Colon (tissue), 2 donors: ENCODE measurements around the gene VPS4A.

Experiments used
- FAIRE-seq: peaks from 2 replicates; lab custom pipeline; 2012; peaks lifted over from hg19 to GRCh38; lab: Jason Lieb, UNC
- donor health status: control.
- donor health status: control.

The VPS4A gene

DNA sequence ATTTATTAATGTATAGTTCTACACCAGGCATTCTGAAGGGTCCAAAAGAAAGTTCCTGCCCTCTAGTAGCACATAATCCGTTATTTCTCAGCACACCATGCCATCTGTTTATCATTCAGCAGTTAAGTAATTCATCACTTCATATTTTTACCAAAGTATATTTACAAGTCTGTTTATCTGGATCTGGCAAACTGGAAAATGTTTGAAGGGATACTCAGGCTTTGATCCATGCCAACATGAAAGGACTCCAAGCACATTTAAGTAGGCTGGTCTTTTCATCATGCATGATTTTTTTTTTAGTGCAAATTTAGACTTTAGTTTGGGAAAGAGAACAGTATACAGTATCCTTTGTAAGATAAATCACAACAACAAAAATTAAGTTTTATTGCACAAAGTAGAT lies 4.1 kb upstream of the VPS4A start:
- FAIRE-seq: no peak

- no peak for FAIRE-seq
Observed at GRCh38 chr16:69307856-69308255, 3.3 kb upstream of the VPS4A start.

- no peak for FAIRE-seq
Observed at GRCh38 chr16:69309316-69309715, 1.8 kb upstream of the VPS4A start.

DNA sequence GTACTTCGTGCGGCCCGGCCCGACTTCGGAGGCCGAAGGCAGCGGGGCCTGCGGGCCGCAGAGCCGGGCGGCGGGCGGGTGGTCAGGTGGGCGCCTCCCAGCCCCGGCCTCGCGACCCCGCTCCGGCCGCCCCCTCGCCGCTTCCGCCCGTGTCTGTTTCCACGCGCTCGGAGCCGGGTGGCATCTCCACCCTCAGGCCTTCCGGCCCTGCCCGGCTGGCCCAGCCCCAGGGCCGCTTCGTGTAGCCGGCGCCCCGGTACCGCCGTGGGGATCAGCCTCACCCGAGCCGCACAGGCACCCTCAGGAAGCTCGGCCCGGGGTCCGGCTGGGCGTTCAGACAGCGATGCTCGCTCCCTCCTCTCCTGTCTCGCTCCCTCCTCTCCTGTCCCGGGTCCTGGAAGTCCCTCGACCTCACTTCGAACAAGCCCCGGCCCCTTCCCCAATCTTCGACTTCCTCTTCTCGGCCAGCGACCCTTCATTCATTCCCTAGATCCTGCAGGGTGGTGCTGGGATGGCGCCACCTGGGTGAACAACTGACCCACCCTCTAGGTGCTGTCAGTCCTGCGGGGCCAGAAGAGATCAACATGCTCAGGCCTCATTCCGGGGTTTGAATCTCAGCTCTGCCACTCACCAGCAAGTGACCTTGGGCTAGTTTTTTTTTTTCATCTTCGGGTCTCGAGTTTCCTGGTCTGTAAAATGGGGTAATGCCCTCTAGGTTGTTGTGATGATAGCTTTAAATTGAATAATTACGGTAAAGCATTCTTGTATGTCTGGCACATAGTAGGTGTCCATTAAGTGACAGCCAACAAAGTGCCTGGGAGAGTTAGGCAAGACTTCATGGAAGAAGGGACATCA lies 610 bp downstream of the VPS4A start:
- FAIRE-seq: no peak

GRCh38 chr16:69313469-69313868 lies 2.3 kb downstream of the VPS4A start:
- FAIRE-seq: no peak

GRCh38 chr16:69314534-69314933 lies 3.4 kb downstream of the VPS4A start:
- no peak for FAIRE-seq

- FAIRE-seq: no peak
Observed at GRCh38 chr16:69315486-69316311, 4.5 kb downstream of the VPS4A start.

- FAIRE-seq: no peak
Observed at GRCh38 chr16:69316595-69317034, 5.5 kb downstream of the VPS4A start.

- no peak for FAIRE-seq
Observed at GRCh38 chr16:69318177-69318910, 7.2 kb downstream of the VPS4A start.

GRCh38 chr16:69318911-69319289 lies 7.8 kb downstream of the VPS4A start:
- FAIRE-seq: no peak

- FAIRE-seq: no peak
Observed at GRCh38 chr16:69319381-69319780, 8.2 kb downstream of the VPS4A start.

DNA sequence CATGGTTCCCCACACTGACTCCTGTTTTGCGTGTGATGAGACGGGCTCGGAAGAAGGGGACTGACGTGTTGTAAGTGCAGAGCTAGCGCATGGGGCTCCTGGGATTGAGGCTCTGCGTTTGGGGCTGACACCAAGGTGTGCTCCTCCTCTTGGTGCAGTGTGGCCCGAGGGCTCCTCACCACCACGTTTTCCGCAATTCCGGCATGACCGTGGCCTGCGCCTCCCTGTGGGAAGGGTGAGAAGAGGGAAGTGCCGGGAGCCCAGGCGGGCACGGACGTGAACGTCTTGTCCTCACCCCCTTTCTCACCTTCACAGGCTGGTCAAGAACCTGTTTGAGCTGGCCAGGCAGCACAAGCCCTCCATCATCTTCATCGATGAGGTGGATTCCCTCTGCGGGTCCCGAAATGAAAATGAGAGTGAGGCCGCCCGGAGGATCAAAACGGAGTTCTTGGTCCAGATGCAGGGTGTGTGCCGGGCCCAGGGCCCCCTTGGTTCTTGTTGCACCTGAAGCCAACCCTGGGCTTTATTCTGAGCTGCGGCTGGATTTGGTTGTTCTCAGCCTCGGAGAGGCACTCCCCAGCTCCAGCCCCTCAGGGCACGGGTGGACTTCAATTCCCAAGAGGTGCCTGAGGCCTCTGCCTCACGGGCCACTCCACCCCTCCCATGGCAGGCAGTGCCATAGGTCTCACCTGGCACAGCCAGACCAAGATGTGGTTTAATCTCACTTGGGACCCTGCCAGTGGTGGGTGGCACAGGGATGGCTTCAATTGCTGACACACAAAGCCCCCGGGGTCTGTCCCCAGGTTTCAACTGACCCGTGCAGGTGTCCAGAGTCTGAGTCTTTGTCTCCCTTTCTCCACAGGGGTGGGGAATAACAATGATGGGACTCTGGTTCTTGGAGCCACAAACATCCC lies 8.9 kb downstream of the VPS4A start:
- no peak for FAIRE-seq

DNA sequence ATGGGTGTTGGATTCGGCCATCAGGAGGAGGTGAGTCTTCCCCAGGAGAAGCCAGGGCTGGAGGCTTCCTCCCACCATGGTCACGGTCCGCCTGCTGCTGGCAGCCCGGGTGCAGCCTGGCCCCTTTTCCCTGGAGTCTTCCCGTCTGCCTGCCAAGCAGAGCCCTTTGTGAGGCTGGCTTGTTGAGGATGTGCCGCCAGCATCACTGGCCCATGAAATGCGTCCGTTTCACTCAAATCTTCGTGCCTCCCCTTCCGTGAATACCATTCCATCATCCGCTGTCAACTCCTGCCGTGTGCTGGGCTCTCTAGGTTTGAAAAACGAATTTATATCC lies 9.6 kb downstream of the VPS4A start:
- no peak for FAIRE-seq

DNA sequence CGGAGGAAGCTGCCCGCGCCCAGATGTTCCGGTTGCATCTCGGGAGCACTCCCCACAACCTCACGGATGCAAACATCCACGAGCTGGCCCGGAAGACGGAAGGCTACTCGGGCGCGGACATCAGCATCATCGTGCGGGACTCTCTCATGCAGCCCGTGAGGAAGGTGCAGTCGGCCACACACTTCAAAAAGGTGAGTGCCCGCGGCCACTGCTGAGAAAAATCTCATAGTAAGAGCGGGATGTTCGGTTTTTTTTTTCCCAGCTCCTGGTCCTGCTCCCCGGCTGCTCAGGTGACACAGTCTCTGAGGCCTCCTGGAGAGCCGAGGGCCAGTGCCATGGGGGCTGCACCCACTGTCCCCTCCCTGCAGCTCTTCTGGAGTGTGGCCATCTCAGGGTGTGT lies 9.9 kb downstream of the VPS4A start:
- no peak for FAIRE-seq

GRCh38 chr16:69322343-69322742 lies 11.2 kb downstream of the VPS4A start:
- no peak for FAIRE-seq

DNA sequence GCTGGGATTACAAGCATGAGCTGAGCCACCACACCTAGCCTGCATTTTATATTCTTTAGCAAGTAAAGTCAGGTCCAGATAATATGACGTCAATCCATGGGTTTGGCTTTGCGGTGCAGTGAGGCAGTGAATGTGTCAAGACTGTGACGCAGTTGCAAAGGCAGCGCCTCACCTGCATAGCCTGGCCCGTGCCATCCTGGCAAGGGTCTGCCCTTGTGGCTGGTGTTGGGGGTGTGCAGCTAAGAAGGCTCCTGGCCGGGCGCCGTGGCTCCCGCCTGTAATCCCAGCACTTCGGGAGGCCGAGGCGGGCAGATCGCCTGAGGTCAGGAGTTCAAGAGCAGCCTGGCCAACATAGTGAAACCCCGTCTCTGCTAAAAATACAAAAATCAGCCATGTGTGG lies 12.3 kb downstream of the VPS4A start:
- no peak for FAIRE-seq

- no peak for FAIRE-seq
Observed at GRCh38 chr16:69324013-69324531, 12.9 kb downstream of the VPS4A start.

- no peak for FAIRE-seq
Observed at GRCh38 chr16:69324585-69325253, 13.6 kb downstream of the VPS4A start.

DNA sequence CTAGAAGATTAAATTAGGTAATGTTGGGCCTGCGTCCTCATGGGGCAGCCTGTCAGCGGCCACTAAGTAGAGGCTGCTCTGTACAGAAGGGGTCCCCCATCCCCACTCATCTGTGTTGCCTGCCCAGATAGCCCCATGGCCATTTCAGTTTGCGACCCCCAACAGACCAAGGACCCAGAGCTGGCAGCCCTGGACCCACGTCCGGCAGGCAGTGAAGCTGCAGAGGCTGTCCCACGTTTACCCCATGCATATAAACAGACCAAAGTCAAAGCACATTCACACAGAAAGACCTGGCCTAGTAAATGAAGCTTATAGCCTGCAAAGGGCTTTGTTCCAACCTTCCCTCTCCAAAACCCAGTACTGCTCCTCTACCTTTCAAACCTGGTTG lies 14.6 kb downstream of the VPS4A start:
- no peak for FAIRE-seq

DNA sequence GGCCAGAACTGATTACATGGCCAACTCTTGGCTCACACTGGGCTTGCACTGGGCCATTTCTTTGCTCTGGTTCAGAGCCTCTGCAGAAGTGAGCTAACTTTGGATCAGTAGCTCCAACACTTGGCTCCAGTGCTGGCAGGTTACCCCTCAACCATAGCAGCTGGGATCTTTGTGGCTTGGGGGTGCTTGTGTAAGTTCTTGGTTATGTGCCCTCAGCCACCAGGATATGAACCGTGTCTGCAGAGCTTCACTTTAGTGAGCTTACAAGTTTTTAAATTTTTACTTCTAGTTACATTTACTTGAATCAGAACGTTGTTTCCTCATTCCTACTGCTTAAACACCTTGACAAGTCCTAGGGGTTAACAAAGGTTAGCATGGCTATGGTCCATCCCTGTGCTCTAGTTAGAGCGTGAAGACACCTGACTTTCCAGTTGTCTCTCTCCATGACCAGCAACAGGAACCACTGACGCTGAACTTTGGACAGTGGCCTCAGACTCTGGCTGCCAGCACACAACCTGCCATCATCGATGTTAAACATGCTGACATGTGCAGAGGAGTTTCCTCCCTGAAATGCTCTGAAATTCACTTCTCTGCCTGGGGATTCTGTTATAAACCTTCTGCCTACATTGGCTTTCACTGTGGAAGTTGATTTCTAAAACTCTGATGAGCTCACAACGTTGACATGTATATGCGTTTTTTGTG lies 15.2 kb downstream of the VPS4A start:
- FAIRE-seq: no peak
